Astrocyte of the cerebellum (primary cell): ENCODE data around the gene MAML3.

ENCODE experiments used
- DNase-seq: peaks from one replicate; pipeline ENCODE4 v3.0.0-alpha.2; 2011; ENCODE audit warnings: low read depth
- H3K4me3 ChIP-seq: 2 replicates; pipeline ENCODE4 v1.5.1; 2011; ENCODE audit warnings: mild to moderate bottlenecking, low read depth, low read length, moderate library complexity
- CTCF ChIP-seq: IDR thresholded peaks from 2 replicates; pipeline ENCODE4 v1.5.1; 2012; ENCODE audit warnings: low read length, low read depth, moderate library complexity, mild to moderate bottlenecking; ENCODE audit errors: missing control alignments
- in situ Hi-C: cut with HindIII; loops from 2 replicates; pipeline ENCODE4 v1.10.0; 2017; ENCODE audit warnings: low sequenced_read_pairs

MAML3 gene

GRCh38 chr4:139876337-139876941 is 277.5 kb downstream of the MAML3 start:
- TF ChIP-seq CTCF: no peak
- in situ Hi-C loops: no loop called here
- no peak for DNase-seq

GRCh38 chr4:139875411-139875825 is 278.6 kb downstream of the MAML3 start:
- no peak for DNase-seq
- no peak for TF ChIP-seq CTCF
- in situ Hi-C loops: no loop called here
- no peak overlapping the region for H3K4me3 ChIP-seq

More at GRCh38 chr4:139876337-139876941, 277.5 kb downstream of the MAML3 start:
- H3K4me3 ChIP-seq: no peak overlapping the region

GRCh38 chr4:139873111-139873860 is 280.7 kb downstream of the MAML3 start:
- no peak overlapping the region for H3K4me3 ChIP-seq
- DNase-seq: peak; percentile 34
- no peak for TF ChIP-seq CTCF
- in situ Hi-C loops: no loop called here

- in situ Hi-C loops: no loop called here
- no peak for TF ChIP-seq CTCF
- peak; percentile 88 for DNase-seq
- H3K4me3 ChIP-seq: no peak overlapping the region
Measured at GRCh38 chr4:139872274-139872673, 281.7 kb downstream of the MAML3 start.

GRCh38 chr4:139869810-139870209 is 284.2 kb downstream of the MAML3 start:
- TF ChIP-seq CTCF: no peak
- no peak for DNase-seq
- in situ Hi-C loops: no loop called here
- H3K4me3 ChIP-seq: no peak overlapping the region

- TF ChIP-seq CTCF: no peak
- no peak for DNase-seq
- in situ Hi-C loops: no loop called here
- no peak overlapping the region for H3K4me3 ChIP-seq
Measured at GRCh38 chr4:139866276-139866962, 287.6 kb downstream of the MAML3 start.
